GM21423 (cell line): ENCODE data around the gene RYR1.
"Not testable (repeated sequence)": the region's sequence is repeated elsewhere in the genome, so short reads cannot be mapped to it uniquely, and the experiment has no call there.

Experiments
- ATAC-seq: cut with Tn5 transposase; IDR thresholded peaks from one replicate; pipeline ENCODE4 v1.9.1; 2021; ENCODE audit warnings: mild to moderate bottlenecking, moderate library complexity; ENCODE audit not compliant: unreplicated experiment

The RYR1 gene

DNA sequence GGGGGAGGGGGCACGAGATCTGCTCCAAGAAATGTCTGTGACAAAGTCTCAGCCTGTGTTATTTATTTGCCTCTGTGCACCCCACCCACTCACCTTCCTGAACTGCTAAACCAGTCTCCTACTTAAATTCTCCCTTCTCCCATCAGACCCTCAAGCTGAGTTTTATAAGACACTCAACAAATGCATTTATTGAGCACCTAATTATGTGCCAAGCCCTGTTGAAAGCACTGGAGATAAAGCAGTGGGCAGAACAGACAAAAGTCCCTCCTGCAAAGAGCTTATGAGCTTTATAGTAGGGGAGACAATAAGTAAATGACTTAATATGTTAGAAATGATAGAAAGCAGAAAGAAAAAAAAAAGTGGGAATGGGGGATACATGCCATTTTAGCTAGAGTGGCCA, 34.0 kb upstream of the RYR1 start:
- ATAC-seq: no peak

DNA sequence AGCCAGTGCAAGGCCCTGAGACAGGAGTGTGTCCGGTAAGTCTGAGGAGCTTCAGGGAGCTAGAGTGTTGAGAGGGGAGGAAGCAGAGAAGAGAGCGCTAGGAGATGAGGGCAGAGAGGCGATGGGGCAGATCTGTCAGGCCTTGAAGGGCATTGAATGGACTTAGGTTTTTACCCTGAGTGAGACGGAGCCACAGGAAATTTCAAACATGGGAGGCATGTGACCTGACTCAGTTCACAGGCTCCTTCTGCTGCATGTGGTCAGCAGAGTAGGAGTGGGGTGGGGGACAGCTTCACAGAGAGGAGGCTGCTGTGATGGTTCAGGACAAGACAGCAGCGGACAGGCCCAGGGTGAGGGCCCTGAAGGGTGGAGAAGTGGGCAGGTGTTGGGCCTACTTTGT, 33.1 kb upstream of the RYR1 start:
- ATAC-seq: no peak

DNA sequence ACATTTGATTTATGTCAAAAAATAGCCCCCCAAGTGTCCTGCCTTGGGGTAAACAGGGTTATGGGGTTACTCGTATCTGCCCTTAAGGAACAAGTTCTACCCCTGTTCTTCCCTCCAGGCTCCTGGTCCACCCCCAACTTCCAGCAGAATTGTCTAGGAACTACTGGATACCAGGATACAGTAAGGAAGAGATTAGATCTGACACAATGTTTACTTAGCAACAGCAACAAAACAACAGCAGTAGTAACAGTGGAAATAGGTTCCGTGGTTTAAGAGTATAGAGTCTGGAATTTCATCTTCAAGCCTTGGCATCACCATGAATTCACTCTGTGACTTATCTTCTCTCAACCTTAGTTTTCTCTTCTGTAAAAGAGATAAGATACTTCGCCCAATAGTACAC, 32.3 kb upstream of the RYR1 start:
- no peak for ATAC-seq

DNA sequence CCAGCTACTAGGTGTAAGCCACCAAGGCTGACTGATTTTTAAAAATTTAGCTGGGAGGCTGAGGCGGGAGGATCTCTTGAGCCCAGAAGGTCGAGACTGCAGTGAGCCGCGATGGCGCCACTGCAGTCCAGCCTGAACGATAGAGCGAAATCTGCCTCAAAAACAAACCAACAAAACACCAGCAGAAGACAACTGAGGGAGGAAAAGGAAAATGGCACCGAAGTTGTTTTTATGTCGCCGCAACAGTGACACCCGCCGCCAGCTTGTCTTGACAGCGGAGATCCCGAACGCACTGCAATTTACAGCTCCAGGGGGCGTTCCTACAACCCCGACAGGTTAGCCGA, 30.9 kb upstream of the RYR1 start:
- ATAC-seq: no peak

- ATAC-seq: peak; percentile 92
Measured at GRCh38 chr19:38402967-38403674, 30.4 kb upstream of the RYR1 start, which contains the start of gene FAM98C. Gene FAM98C (plus strand): TSS chr19:38403093. CDS start chr19:38403154, 61 bp downstream.

- no peak for ATAC-seq
Measured at GRCh38 chr19:38404858-38405257, 28.6 kb upstream of the RYR1 start.

DNA sequence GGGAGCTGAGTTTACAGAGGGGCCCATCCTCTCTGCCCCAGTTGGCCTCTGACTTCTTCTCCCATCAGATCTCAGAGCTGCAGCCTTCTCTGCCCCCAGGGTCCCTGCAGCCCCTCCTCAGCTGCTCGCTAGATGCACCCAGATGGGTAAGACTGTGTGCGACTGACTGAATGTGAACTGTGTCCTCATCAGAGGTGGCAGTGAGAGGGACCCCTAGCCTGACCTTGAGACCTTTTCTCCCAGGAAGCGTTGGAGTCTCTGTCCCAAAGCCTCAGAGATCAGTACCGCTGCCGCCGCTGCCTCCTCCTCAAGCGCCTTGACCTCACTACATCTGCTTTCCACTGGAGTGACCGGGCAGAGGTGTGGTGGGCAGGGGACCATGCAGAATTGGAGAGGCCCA, 28.2 kb upstream of the RYR1 start:
- no peak for ATAC-seq

DNA sequence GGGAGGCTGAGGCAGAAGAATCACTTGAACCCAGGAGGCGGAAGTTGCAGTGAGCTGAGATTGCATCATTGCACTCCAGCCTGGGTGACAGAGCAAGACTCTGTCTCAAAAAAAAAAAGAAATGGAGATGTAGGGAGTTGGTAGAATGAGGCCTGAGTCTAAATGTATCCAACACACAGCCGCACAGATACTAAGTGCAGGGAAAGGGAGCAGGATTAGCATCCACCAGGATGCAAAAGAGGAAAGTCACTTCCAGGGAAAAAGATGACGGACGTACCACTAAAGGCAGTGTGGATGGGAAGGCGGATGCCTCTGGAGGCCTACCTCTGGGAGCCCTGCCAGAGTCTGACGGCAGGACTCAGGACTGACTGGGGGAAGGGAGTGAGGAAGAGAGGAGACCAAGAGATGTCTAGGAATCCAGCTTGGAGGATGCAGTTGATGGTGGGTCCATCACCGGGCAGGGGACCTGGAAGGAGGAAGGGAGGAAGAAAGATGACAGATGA, 23.8 kb upstream of the RYR1 start:
- no peak for ATAC-seq

GRCh38 chr19:38410407-38410806, 23.1 kb upstream of the RYR1 start:
- ATAC-seq: not testable (repeated sequence)

DNA sequence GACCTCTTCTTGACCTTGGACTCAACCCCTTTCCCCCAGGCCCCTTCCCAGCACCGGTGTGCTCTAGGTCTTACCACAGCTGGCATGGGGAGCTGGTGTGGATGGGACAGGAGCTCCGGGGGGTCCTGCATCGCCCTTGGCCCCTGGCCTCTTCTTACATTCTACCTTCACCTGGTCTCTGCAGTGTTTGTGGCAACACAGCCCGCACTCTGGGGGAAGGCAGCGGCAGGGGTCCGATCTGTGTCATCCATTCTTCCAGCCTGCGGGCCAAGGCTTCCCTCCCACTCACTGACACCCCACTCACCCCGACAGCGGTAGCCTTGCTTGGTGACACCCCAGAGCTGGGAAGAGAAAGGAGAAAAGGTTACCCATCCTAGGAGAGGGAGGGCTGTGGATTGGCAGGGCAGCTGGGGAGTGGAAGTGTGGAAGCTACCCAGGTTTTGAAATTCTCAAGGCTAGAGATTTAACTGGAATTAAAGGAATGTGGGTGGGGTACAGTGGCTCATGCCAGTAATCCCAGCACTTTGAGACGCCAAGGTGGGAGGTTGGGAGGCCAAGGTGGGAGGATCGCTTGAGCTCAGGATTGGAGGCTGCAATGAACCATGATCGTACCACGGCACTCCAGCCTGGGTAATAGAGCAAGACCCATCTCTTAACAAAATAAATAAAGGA, 22.3 kb upstream of the RYR1 start:
- ATAC-seq: no peak

- ATAC-seq: not testable (repeated sequence)
Measured at GRCh38 chr19:38411898-38412297, 21.6 kb upstream of the RYR1 start.

- ATAC-seq: no peak
Measured at GRCh38 chr19:38412491-38412890, 21.0 kb upstream of the RYR1 start.

GRCh38 chr19:38412961-38413360, 20.5 kb upstream of the RYR1 start:
- ATAC-seq: no peak

DNA sequence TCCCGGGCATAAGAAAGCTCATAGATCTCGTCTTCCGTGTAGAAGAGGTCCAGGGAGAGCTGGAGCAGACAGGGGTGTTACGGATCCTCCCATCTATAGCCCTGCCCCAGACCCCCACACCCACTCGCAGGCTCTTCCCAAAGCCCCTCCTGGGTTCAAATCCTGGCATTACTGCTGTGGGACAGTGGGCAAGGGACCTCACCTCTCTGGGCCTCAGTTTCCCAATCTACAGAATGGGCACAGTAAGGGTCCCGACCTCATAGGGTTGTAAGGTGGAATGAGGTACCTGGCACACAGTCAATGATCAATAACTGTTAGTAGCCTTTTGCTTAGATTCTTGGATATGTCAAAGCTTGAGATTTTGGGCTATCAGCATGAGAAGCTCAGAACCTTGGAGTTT, 20.1 kb upstream of the RYR1 start:
- no peak for ATAC-seq

GRCh38 chr19:38417146-38417543, 16.3 kb upstream of the RYR1 start:
- ATAC-seq: no peak

- no peak for ATAC-seq
Measured at GRCh38 chr19:38417544-38418506, 15.7 kb upstream of the RYR1 start.

GRCh38 chr19:38420935-38421334, 12.6 kb upstream of the RYR1 start:
- ATAC-seq: no peak

DNA sequence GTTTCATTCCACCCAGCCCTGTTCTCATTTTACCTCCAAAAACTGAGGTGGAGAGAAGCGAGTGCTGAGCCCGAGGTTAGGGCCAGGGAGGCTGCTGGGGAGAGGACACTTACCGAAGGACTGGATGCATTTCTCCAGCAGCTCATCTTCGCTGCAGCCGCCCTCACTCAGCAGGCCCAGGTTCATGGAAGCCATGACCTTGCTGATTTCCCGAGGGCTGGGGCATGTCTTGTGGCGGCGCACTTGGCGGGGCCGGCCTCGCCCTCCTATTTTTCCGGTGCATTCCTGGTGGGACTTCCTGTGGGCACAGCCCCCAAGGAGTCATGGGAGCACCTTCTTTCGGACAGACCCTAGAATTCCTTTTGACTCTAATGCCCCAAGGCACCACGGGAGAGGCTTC, 11.6 kb upstream of the RYR1 start:
- ATAC-seq: no peak

- ATAC-seq: no peak
Measured at GRCh38 chr19:38422438-38422837, 11.1 kb upstream of the RYR1 start.

DNA sequence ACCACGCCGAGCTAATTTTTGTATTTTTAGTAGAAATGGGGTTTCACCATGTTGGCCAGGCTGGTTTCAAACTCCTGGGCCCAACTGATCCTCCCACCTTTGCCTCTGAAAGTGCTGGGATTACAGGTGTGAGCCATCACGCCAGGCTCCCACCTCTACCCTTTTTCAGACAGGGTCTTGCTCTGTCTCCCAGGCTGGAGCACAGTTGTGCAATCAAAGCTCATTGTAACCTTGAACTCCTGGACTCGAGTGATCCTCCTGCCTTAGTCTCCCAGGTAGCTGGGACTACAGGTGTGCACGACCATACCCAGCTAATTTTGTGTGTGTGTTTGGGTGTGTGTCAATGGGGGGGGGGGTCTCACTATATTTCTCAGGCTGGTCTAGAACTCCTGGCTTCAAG, 9.2 kb upstream of the RYR1 start:
- no peak for ATAC-seq

DNA sequence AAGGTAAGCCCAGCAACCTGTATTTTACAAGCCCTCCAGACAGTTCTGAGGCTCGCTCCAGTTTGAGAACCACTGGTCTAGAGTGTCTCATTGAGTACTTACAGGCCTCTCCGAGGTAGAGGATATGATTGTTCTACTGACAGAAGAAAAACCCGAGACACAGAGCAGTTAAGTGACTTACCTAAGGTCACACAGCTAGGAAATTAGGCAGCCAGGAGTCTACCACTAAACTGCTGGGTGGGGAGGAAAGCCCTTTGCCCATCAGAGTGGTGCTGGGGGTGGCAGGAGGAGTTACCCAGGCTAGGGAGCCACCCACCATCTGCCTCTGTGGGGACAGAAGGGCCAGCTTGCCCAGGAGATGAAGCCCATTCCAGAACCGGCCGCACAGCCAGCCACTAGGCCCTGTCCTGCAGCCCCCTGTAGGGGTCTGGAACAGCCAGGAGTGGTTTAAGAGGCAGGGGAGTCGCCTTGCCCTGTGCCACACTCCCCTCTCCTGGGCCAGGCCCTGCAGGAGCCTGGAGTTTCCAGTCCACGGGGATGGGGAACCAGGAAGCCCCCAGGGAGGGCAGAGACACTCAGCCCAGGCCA, 8.2 kb upstream of the RYR1 start:
- no peak for ATAC-seq
